OCI-LY7 (cell line): ENCODE data around the gene BCAN. TPM values are rescaled to one million over a fixed set of nuclear protein-coding genes. Genes with fewer than 3 reads are reported as not detected.

Experiments
- BruUV-seq: library from RNA; stranded (reverse); fragments of 400-500 nt; replicated peaks from 2 replicates; lab custom pipeline; 2021; lab: Mats Ljungman, UMichigan
- CTCF ChIA-PET: fragments of 300-600 bp; sonication (Branson Sonifier 250); formaldehyde crosslinking; loops from one replicate; lab custom pipeline; 2022; ENCODE audit warnings: antibody characterized with exemption; ENCODE audit not compliant: unreplicated experiment; lab: Charles Lee
- POLR2A ChIA-PET: fragments of 300-600 bp; sonication (Branson Sonifier 250); formaldehyde crosslinking; loops from one replicate; lab custom pipeline; 2022; ENCODE audit warnings: antibody characterized with exemption; lab: Charles Lee
- DNase-seq: peaks from one replicate; pipeline ENCODE4 v3.0.0-alpha.2; 2015; ENCODE audit warnings: low spot score
- H2AFZ ChIP-seq: fragments of 200-600 bp; sonication (generic), shearing (Covaris generic); 2 replicates; pipeline ENCODE4 v1.6.1; 2014; ENCODE audit warnings: mild to moderate bottlenecking, antibody characterized with exemption, low read length, moderate library complexity
- H3K27ac ChIP-seq: fragments of 200-600 bp; sonication (generic); 2 replicates; pipeline ENCODE4 v1.5.1; 2014; ENCODE audit warnings: mixed run types, low read depth, mild to moderate bottlenecking, moderate library complexity, low read length, inconsistent platforms; ENCODE audit not compliant: poor library complexity, severe bottlenecking
- H3K36me3 ChIP-seq: fragments of 200-600 bp; sonication (generic); 2 replicates; pipeline ENCODE4 v1.6.1; 2014; ENCODE audit warnings: mild to moderate bottlenecking, antibody characterized with exemption, low read length, moderate library complexity, mixed read lengths; ENCODE audit not compliant: insufficient read depth
- H3K4me1 ChIP-seq: fragments of 200-600 bp; sonication (generic); 2 replicates; pipeline ENCODE4 v1.5.1; 2014; ENCODE audit warnings: mild to moderate bottlenecking, low read length; ENCODE audit not compliant: insufficient read depth, poor library complexity, severe bottlenecking
- H3K4me2 ChIP-seq: fragments of 200-600 bp; sonication (generic); 2 replicates; pipeline ENCODE4 v1.6.1; 2014; ENCODE audit warnings: mild to moderate bottlenecking, low read length
- H3K4me3 ChIP-seq: fragments of 200-600 bp; sonication (generic); 2 replicates; pipeline ENCODE4 v1.5.1; 2014; ENCODE audit warnings: mild to moderate bottlenecking, low read depth, low read length; ENCODE audit not compliant: poor library complexity, severe bottlenecking
- H3K79me2 ChIP-seq: fragments of 200-600 bp; sonication (generic); 2 replicates; pipeline ENCODE4 v1.6.1; 2016; ENCODE audit warnings: low read depth, mild to moderate bottlenecking, low read length, moderate library complexity, mixed read lengths; ENCODE audit not compliant: insufficient read depth
- H3K9me2 ChIP-seq: fragments of 200-600 bp; sonication (generic); 2 replicates; pipeline ENCODE4 v1.6.1; 2016; ENCODE audit warnings: mild to moderate bottlenecking, low read length, mixed read lengths; ENCODE audit not compliant: insufficient read depth
- H3K9me3 ChIP-seq: fragments of 200-600 bp; sonication (generic); 2 replicates; pipeline ENCODE4 v1.6.1; 2014; ENCODE audit warnings: mild to moderate bottlenecking, mixed run types, low read length, mixed read lengths
- H4K20me1 ChIP-seq: fragments of 200-600 bp; sonication (generic); 2 replicates; pipeline ENCODE4 v1.6.1; 2014; ENCODE audit warnings: mild to moderate bottlenecking, antibody characterized with exemption, low read length, moderate library complexity, mixed read lengths; ENCODE audit not compliant: insufficient read depth
- EZH2phosphoT487 ChIP-seq: fragments of 200-600 bp; sonication (generic); IDR thresholded peaks from 2 replicates; pipeline ENCODE4 v1.6.1; 2018; ENCODE audit warnings: low read depth, borderline replicate concordance, mild to moderate bottlenecking, mixed run types, antibody characterized with exemption, low read length, moderate library complexity, mixed read lengths
- intact Hi-C: fragments of 100-400 bp; cut with micrococcal nuclease; formaldehyde crosslinking; loops from one replicate; pipeline ENCODE4 v1.10.0; 2022; ENCODE audit not compliant: unreplicated experiment
- total RNA-seq, 2 experiments: library from RNA; depleted of rRNA in 1 of 2; stranded (reverse); fragments of >200 nt in 1 of 2; shearing (Covaris generic) in 1 of 2; gene quantifications; 2 replicates each; pipeline ENCODE4 v1.2.3, GENCODE V29; 2014 to 2022
- TF ChIP-seq, protein P1 (sequence below): fragments of 200-600 bp; sonication (generic); conservative IDR thresholded peaks from 2 replicates; pipeline ENCODE4 v1.5.1; 2014; ENCODE audit warnings: mild to moderate bottlenecking, antibody characterized with exemption, low read length, moderate library complexity, mixed read lengths

The BCAN gene
- total RNA-seq, 2 experiments from 2014 or later = not detected

DNA sequence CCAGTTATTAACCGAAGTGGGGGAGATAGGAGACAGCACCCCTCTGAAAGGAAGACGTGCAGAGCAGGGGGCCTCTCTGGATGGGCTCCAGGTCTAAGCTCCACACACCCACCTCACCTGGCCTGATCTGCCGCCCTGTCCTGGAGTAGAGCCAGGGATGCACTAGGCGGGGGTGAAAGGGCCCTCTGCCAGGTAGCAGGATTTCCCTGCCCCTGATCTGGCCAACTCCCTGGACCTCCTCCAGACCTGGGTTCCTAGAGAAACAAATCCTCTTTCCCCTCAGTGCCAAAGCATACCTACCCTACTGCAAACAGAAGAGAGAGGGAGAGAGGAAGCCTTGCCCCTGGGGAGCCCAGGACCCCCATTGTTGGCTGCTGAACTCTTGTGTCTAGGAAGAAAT, 61.4 kb downstream of the BCAN start:
- no TSS peak for BruUV-seq
- no peaks in the 10 kb centered on the region for H3K9me2 ChIP-seq
- TF ChIP-seq, protein P1, sequence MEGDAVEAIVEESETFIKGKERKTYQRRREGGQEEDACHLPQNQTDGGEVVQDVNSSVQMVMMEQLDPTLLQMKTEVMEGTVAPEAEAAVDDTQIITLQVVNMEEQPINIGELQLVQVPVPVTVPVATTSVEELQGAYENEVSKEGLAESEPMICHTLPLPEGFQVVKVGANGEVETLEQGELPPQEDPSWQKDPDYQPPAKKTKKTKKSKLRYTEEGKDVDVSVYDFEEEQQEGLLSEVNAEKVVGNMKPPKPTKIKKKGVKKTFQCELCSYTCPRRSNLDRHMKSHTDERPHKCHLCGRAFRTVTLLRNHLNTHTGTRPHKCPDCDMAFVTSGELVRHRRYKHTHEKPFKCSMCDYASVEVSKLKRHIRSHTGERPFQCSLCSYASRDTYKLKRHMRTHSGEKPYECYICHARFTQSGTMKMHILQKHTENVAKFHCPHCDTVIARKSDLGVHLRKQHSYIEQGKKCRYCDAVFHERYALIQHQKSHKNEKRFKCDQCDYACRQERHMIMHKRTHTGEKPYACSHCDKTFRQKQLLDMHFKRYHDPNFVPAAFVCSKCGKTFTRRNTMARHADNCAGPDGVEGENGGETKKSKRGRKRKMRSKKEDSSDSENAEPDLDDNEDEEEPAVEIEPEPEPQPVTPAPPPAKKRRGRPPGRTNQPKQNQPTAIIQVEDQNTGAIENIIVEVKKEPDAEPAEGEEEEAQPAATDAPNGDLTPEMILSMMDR = no peak
- no peak for TF ChIP-seq EZH2phosphoT487
- no peak overlapping the region for H3K4me2 ChIP-seq
- H3K4me3 ChIP-seq = no peak overlapping the region
- no peaks in the 10 kb centered on the region for H4K20me1 ChIP-seq
- no peak for DNase-seq
- H3K27ac ChIP-seq = no peak overlapping the region
- ChIA-PET CTCF (interaction anchor here (0.6 kb wide), 1 partner anchor 79 kb away, joined by 3 read pairs; no protein-coding TSS in a partner anchor), POLR2A (interaction anchor here (0.7 kb wide), 1 partner anchor 53 kb away, joined by 3 read pairs; no protein-coding TSS in a partner anchor)
- intact Hi-C loops = no loop called here
- no peaks in the 10 kb centered on the region for H3K9me3 ChIP-seq
- H2AFZ ChIP-seq = no peak overlapping the region
- H3K79me2 ChIP-seq = no peaks in the 10 kb centered on the region
- H3K36me3 ChIP-seq = no peaks in the 10 kb centered on the region
- peaks cover 17% of the 10 kb centered on the region for H3K4me1 ChIP-seq

DNA sequence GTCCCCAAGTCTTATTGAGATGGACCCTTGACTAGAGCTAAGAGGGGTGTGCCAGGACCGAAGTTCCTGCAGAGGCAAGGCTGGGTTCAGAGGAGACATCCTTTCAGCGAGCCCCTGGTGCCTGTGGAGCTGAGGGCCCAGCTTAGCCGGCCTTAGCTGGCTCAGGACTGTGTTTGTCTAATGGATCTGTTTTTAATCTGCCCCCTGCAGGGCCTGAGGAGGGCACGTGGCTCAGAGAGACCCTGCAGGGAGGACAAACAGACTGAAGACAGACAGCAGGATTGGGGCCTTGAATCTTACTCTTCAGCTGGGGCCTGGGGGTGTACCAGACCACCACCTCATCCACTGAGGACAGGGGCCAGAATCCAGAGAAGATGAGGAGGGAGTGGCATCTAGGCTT, 61.8 kb downstream of the BCAN start:
- H3K4me2 ChIP-seq = no peak overlapping the region
- intact Hi-C loops = no loop called here
- no peaks in the 10 kb centered on the region for H3K36me3 ChIP-seq
- H3K9me2 ChIP-seq = no peaks in the 10 kb centered on the region
- no peaks in the 10 kb centered on the region for H3K9me3 ChIP-seq
- H3K4me1 ChIP-seq = peaks cover 17% of the 10 kb centered on the region
- no peak overlapping the region for H3K4me3 ChIP-seq
- CTCF ChIA-PET = interaction anchor here (0.6 kb wide), 1 partner anchor 80 kb away, joined by 3 read pairs; no protein-coding TSS in a partner anchor
- DNase-seq = no peak
- H4K20me1 ChIP-seq = no peaks in the 10 kb centered on the region
- no peaks in the 10 kb centered on the region for H3K79me2 ChIP-seq
- BruUV-seq = no TSS peak
- TF ChIP-seq, protein P1 = no peak
- no peak for TF ChIP-seq EZH2phosphoT487
- no peak overlapping the region for H3K27ac ChIP-seq
- H2AFZ ChIP-seq = no peak overlapping the region
- POLR2A ChIA-PET = no interaction called here

DNA sequence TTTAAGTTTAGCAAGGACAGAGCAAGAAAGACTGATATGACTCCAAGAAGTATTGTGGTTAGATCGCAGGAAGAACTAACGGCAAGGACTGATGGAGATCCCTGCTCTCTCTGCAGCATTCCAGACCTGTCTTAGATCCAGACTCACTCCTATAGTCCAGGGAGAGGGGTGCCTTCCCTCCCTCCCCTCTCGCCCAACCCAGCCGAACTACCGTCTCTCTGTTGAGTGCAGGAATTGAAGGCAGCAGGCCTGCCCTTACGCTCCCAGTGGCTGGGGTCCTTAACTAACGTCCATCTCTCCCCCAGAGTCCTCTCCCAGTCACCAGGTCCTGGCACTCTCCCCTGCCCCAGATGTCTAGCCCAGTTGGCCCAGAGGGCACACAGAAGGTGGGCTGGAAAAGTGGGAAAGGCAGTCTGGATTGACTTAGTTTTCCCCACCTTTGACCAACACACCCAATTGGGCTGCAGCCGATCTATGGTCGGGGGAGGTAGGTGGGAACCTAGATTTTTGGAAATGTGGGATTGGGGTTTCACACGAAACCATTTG, 62.3 kb downstream of the BCAN start:
- H3K27ac ChIP-seq = no peak overlapping the region
- no peak overlapping the region for H3K4me2 ChIP-seq
- ChIA-PET CTCF (no interaction called here), POLR2A (no interaction called here)
- peaks cover 17% of the 10 kb centered on the region for H3K4me1 ChIP-seq
- TF ChIP-seq, protein P1 = no peak
- TF ChIP-seq EZH2phosphoT487 = no peak
- no TSS peak for BruUV-seq
- no peaks in the 10 kb centered on the region for H3K9me2 ChIP-seq
- no peaks in the 10 kb centered on the region for H3K36me3 ChIP-seq
- no peak overlapping the region for H3K4me3 ChIP-seq
- no peak for DNase-seq
- H3K79me2 ChIP-seq = no peaks in the 10 kb centered on the region
- no peaks in the 10 kb centered on the region for H4K20me1 ChIP-seq
- H3K9me3 ChIP-seq = no peaks in the 10 kb centered on the region
- intact Hi-C loops = no loop called here
- H2AFZ ChIP-seq = no peak overlapping the region
